Choroid plexus epithelial cell (primary cell): ENCODE data around the gene ARHGAP24.

ENCODE experiments used
- DNase-seq: peaks from one replicate; pipeline ENCODE4 v3.0.0-alpha.2; 2010; ENCODE audit warnings: low read depth
- H3K4me3 ChIP-seq: 2 replicates; pipeline ENCODE4 v1.5.1; 2011; ENCODE audit warnings: low read depth, mild to moderate bottlenecking, control low read depth, low read length, moderate library complexity
- TF ChIP-seq, protein P1 (sequence below): conservative IDR thresholded peaks from 2 replicates; pipeline ENCODE4 v1.5.1; 2011; ENCODE audit warnings: low read depth, mild to moderate bottlenecking, control low read depth, inconsistent platforms, low read length, moderate library complexity

ARHGAP24 gene

GRCh38 chr4:85701861-85702321, 226.9 kb downstream of the ARHGAP24 start:
- no peak for DNase-seq
- TF ChIP-seq, protein P1, sequence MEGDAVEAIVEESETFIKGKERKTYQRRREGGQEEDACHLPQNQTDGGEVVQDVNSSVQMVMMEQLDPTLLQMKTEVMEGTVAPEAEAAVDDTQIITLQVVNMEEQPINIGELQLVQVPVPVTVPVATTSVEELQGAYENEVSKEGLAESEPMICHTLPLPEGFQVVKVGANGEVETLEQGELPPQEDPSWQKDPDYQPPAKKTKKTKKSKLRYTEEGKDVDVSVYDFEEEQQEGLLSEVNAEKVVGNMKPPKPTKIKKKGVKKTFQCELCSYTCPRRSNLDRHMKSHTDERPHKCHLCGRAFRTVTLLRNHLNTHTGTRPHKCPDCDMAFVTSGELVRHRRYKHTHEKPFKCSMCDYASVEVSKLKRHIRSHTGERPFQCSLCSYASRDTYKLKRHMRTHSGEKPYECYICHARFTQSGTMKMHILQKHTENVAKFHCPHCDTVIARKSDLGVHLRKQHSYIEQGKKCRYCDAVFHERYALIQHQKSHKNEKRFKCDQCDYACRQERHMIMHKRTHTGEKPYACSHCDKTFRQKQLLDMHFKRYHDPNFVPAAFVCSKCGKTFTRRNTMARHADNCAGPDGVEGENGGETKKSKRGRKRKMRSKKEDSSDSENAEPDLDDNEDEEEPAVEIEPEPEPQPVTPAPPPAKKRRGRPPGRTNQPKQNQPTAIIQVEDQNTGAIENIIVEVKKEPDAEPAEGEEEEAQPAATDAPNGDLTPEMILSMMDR, result no peak
- H3K4me3 ChIP-seq, result no peak overlapping the region

- H3K4me3 ChIP-seq, result no peak overlapping the region
- peak; percentile 25 for DNase-seq
- TF ChIP-seq, protein P1, result no peak
These were observed 228.1 kb downstream of the ARHGAP24 start for GRCh38 chr4:85703096-85703495.

DNA sequence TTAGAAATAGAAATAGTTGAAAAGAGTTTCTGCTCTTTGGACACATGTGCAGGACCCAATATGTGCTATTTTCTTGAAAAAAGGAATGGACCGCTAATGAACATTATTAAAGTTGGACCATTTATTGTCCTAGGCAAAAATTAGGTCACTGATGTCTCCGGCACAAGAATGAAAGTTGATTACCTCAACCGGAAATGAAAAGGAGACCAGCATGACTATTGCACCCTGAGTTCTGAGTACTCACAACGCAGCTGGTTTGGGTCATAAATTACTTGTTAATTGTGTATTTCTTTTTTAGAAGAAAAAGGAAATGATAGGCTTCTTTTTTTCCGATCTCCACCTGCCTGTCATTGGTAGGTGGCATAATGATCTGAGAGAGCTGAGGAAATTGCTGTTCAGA, 232.7 kb downstream of the ARHGAP24 start:
- TF ChIP-seq, protein P1, result no peak
- no peak for DNase-seq
- no peak overlapping the region for H3K4me3 ChIP-seq

GRCh38 chr4:85708468-85708867, 233.5 kb downstream of the ARHGAP24 start:
- H3K4me3 ChIP-seq, result no peak overlapping the region
- DNase-seq, result no peak
- TF ChIP-seq, protein P1, result no peak

DNA sequence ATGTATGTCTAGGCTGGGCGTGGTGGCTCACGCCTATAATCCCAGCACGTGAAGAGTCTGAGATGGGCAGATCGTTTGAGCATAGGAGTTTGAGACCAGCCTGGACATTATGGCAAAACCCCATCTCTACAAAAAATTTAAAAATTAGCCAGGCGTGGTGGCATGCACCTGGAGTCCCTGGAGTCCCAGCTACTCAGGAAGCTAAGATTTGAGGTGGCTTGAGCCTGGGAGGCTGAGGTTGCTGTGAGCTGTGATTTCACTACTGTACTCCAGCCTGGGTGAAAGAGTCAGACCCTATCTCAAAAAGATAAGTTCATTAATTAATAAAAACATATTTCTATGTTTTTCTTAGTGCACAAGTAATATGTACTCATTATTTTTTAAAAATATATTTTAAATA, 238.1 kb downstream of the ARHGAP24 start:
- TF ChIP-seq, protein P1, result no peak
- no peak for DNase-seq
- no peak overlapping the region for H3K4me3 ChIP-seq

GRCh38 chr4:85715991-85716737, 241.2 kb downstream of the ARHGAP24 start:
- DNase-seq, result no peak
- H3K4me3 ChIP-seq, result no peak overlapping the region

More at GRCh38 chr4:85715991-85716737, 241.2 kb downstream of the ARHGAP24 start:
- TF ChIP-seq, protein P1, result no peak
